Measurements from ENCODE around the gene NRCAM. TPM values are rescaled to one million over a fixed set of nuclear protein-coding genes. Genes with fewer than 3 reads are reported as not detected.

The NRCAM gene
- total and polyA plus RNA-seq, 7 donors: 1.3 to 3.9 (median 1.8) TPM; not detected in 2

DNA sequence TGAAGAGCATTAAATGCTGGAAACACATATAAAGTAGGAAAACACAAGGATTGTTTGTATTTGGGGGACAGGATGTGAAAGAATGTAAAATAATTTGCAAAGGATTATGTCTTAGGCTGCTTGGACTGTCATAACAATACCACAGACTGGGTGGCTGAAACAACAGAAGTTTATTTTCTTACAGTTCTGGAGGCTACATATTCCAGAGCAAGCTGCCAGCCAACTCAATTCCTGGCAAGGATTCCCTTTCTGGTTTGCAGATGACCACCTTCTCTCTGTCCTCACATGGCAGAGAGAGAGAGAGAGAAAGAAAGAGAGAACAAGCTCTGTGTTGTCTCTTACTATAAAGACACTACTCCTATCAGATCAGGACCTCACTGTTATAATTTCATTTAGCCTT, 317.3 kb downstream of the NRCAM start:
- Histone ChIP-seq H3K9me3 (no peaks in the 10 kb centered on the region), H3K4me1 (peaks cover 0 to 20% (median 10%) of the 10 kb centered on the region in 4 donors), H3K27ac (peak overlapping the region in 2 of 4 donors; percentile 32 to 40), H3K4me3 (no peak overlapping the region), H3K36me3 (no peaks in the 10 kb centered on the region), H3K27me3 (no peaks in the 10 kb centered on the region)
- intact Hi-C loops (cut with DNase I): no loop called here
- no peak for DNase-seq
- TF ChIP-seq POLR2A (IDR thresholded peaks at IDR 0.05) (no peak), EP300 (IDR thresholded peaks at IDR 0.05) (no peak), POLR2AphosphoS5 (IDR thresholded peaks at IDR 0.05) (no peak)
- TF ChIP-seq, protein P1, sequence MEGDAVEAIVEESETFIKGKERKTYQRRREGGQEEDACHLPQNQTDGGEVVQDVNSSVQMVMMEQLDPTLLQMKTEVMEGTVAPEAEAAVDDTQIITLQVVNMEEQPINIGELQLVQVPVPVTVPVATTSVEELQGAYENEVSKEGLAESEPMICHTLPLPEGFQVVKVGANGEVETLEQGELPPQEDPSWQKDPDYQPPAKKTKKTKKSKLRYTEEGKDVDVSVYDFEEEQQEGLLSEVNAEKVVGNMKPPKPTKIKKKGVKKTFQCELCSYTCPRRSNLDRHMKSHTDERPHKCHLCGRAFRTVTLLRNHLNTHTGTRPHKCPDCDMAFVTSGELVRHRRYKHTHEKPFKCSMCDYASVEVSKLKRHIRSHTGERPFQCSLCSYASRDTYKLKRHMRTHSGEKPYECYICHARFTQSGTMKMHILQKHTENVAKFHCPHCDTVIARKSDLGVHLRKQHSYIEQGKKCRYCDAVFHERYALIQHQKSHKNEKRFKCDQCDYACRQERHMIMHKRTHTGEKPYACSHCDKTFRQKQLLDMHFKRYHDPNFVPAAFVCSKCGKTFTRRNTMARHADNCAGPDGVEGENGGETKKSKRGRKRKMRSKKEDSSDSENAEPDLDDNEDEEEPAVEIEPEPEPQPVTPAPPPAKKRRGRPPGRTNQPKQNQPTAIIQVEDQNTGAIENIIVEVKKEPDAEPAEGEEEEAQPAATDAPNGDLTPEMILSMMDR (IDR thresholded peaks at IDR 0.05): no peak

GRCh38 chr7:108137993-108138392, 318.2 kb downstream of the NRCAM start:
- no peak for DNase-seq
- WGBS, 2 donors: 86 to 89% methylated on average over 4 of the region's 4 CpGs

GRCh38 chr7:108137040-108137439, 319.2 kb downstream of the NRCAM start:
- H3K4me3 ChIP-seq: no peak overlapping the region
- H3K36me3 ChIP-seq: no peaks in the 10 kb centered on the region
- no peaks in the 10 kb centered on the region for H3K9me3 ChIP-seq
- TF ChIP-seq POLR2AphosphoS5 (IDR thresholded peaks at IDR 0.05) (no peak), POLR2A (IDR thresholded peaks at IDR 0.05) (no peak), EP300 (IDR thresholded peaks at IDR 0.05) (no peak)
- TF ChIP-seq, protein P1 (IDR thresholded peaks at IDR 0.05): no peak
- DNase-seq: no peak
- no peaks in the 10 kb centered on the region for H3K27me3 ChIP-seq
- peaks cover 0 to 20% (median 10%) of the 10 kb centered on the region in 4 donors for H3K4me1 ChIP-seq
- 81 to 95% methylated on average over 3 of the region's 3 CpGs for WGBS, 2 donors
- no peak overlapping the region for H3K27ac ChIP-seq
- intact Hi-C loops (cut with DNase I): no loop called here

More at GRCh38 chr7:108137993-108138392, 318.2 kb downstream of the NRCAM start:
- no peaks in the 10 kb centered on the region for H3K9me3 ChIP-seq
- H3K4me1 ChIP-seq: peaks cover 0 to 20% (median 10%) of the 10 kb centered on the region in 4 donors
- no peak overlapping the region for H3K4me3 ChIP-seq
- H3K27ac ChIP-seq: peak overlapping the region in 1 of 4 donors; percentile 40
- no peak for TF ChIP-seq POLR2A (IDR thresholded peaks at IDR 0.05)
- no peak for TF ChIP-seq POLR2AphosphoS5 (IDR thresholded peaks at IDR 0.05)
- TF ChIP-seq EP300 (IDR thresholded peaks at IDR 0.05): no peak
- TF ChIP-seq, protein P1 (IDR thresholded peaks at IDR 0.05): no peak
- H3K36me3 ChIP-seq: no peaks in the 10 kb centered on the region
- intact Hi-C loops (cut with DNase I): no loop called here
- H3K27me3 ChIP-seq: no peaks in the 10 kb centered on the region

- TF ChIP-seq EP300 (IDR thresholded peaks at IDR 0.05): no peak
- TF ChIP-seq POLR2A (IDR thresholded peaks at IDR 0.05): no peak
- Histone ChIP-seq H3K4me3 (no peak overlapping the region), H3K36me3 (no peaks in the 10 kb centered on the region), H3K9me3 (no peaks in the 10 kb centered on the region), H3K27ac (no peak overlapping the region), H3K4me1 (peaks cover 0 to 20% (median 10%) of the 10 kb centered on the region in 4 donors), H3K27me3 (no peaks in the 10 kb centered on the region)
- no peak for DNase-seq
- 77 to 82% methylated on average over 4 of the region's 4 CpGs for WGBS, 2 donors
- intact Hi-C loops (cut with DNase I): no loop called here
Measured at GRCh38 chr7:108136191-108136688, 320.0 kb downstream of the NRCAM start.

- no peak overlapping the region for H3K27ac ChIP-seq
- H3K36me3 ChIP-seq: no peaks in the 10 kb centered on the region
- no peak for TF ChIP-seq POLR2A (IDR thresholded peaks at IDR 0.05)
- TF ChIP-seq POLR2AphosphoS5 (IDR thresholded peaks at IDR 0.05): no peak
- no peak for TF ChIP-seq EP300 (IDR thresholded peaks at IDR 0.05)
- TF ChIP-seq, protein P1 (IDR thresholded peaks at IDR 0.05): no peak
- H3K4me1 ChIP-seq: peaks cover 0 to 20% (median 10%) of the 10 kb centered on the region in 4 donors
- H3K4me3 ChIP-seq: no peak overlapping the region
- no peak for DNase-seq
- no peaks in the 10 kb centered on the region for H3K27me3 ChIP-seq
- 56 to 90% methylated on average over 7 of the region's 7 CpGs for WGBS, 2 donors
- intact Hi-C loops (cut with DNase I): no loop called here
- no peaks in the 10 kb centered on the region for H3K9me3 ChIP-seq
Measured at GRCh38 chr7:108135446-108136190, 320.6 kb downstream of the NRCAM start.

All from sigmoid colon (tissue), 7 donors.